HG03175 (cell line): ENCODE results near the gene PTPN1.
"Not testable (repeated sequence)": the region's sequence is repeated elsewhere in the genome, so short reads cannot be mapped to it uniquely, and the experiment has no call there.

Experiments used
- ATAC-seq: cut with Tn5 transposase; IDR thresholded peaks from one replicate; pipeline ENCODE4 v1.9.1; 2021; ENCODE audit warnings: mild to moderate bottlenecking, moderate library complexity; ENCODE audit not compliant: unreplicated experiment

PTPN1 gene

GRCh38 chr20:50478162-50478990, 31.8 kb upstream of the PTPN1 start:
- peak; percentile 85 for ATAC-seq

- no peak for ATAC-seq
Measured at GRCh38 chr20:50481741-50482140, 28.4 kb upstream of the PTPN1 start.

- no peak for ATAC-seq
Measured at GRCh38 chr20:50482396-50482981, 27.7 kb upstream of the PTPN1 start.

GRCh38 chr20:50484271-50484976, 25.8 kb upstream of the PTPN1 start:
- no peak for ATAC-seq

- no peak for ATAC-seq
Measured at GRCh38 chr20:50487397-50487796, 22.8 kb upstream of the PTPN1 start.

- ATAC-seq = peak; percentile 43
Measured at GRCh38 chr20:50488236-50488806, 21.9 kb upstream of the PTPN1 start.

GRCh38 chr20:50491168-50491567, 19.0 kb upstream of the PTPN1 start:
- no peak for ATAC-seq

- ATAC-seq = no peak
Measured at GRCh38 chr20:50491926-50492634, 18.1 kb upstream of the PTPN1 start.

GRCh38 chr20:50493881-50494253, 16.3 kb upstream of the PTPN1 start:
- ATAC-seq = no peak

- ATAC-seq = no peak
Measured at GRCh38 chr20:50494428-50494827, 15.8 kb upstream of the PTPN1 start.

GRCh38 chr20:50496773-50497385, 13.3 kb upstream of the PTPN1 start:
- no peak for ATAC-seq

GRCh38 chr20:50498071-50498776, 12.0 kb upstream of the PTPN1 start:
- peak; percentile 52 for ATAC-seq

- no peak for ATAC-seq
Measured at GRCh38 chr20:50499938-50500337, 10.2 kb upstream of the PTPN1 start.

- ATAC-seq = no peak
Measured at GRCh38 chr20:50501972-50502745, 8.0 kb upstream of the PTPN1 start.

GRCh38 chr20:50504231-50504823, 5.9 kb upstream of the PTPN1 start:
- ATAC-seq = no peak

GRCh38 chr20:50506270-50506579, 4.0 kb upstream of the PTPN1 start:
- no peak for ATAC-seq

GRCh38 chr20:50507745-50508144, 2.4 kb upstream of the PTPN1 start:
- not testable (repeated sequence) for ATAC-seq

- no peak for ATAC-seq
Measured at GRCh38 chr20:50508171-50508755, 1.9 kb upstream of the PTPN1 start.
